ENCODE results near the gene TRIP6.

The TRIP6 gene

GRCh38 chr7:100880645-100881044, 13.5 kb downstream of the TRIP6 start:
- Histone ChIP-seq H3K9me3 (ENCODE audit: control insufficient read depth, insufficient read depth, low read length) (no peaks in the 10 kb centered on the region), H3K4me3 (ENCODE audit: low read depth, low read length) (no peak overlapping the region), H3K27me3 (ENCODE audit: control insufficient read depth, insufficient read depth, low read length) (no peaks in the 10 kb centered on the region), H3K9ac (ENCODE audit: low read depth, low read length) (no peak overlapping the region), H3K36me3 (ENCODE audit: control insufficient read depth, insufficient read depth, low read length) (peaks cover 56% of the 10 kb centered on the region), H3K4me1 (ENCODE audit: control insufficient read depth, insufficient read depth, low read length) (peaks cover 3% of the 10 kb centered on the region)

- Histone ChIP-seq H3K9ac (ENCODE audit: low read depth, low read length) (no peak overlapping the region), H3K36me3 (ENCODE audit: control insufficient read depth, insufficient read depth, low read length) (peaks cover 61% of the 10 kb centered on the region), H3K9me3 (ENCODE audit: control insufficient read depth, insufficient read depth, low read length) (no peaks in the 10 kb centered on the region), H3K4me1 (ENCODE audit: control insufficient read depth, insufficient read depth, low read length) (peaks cover 3% of the 10 kb centered on the region), H3K27me3 (ENCODE audit: control insufficient read depth, insufficient read depth, low read length) (no peaks in the 10 kb centered on the region), H3K4me3 (ENCODE audit: low read depth, low read length) (no peak overlapping the region)
Measured at GRCh38 chr7:100881136-100881535, 13.9 kb downstream of the TRIP6 start.

- no peaks in the 10 kb centered on the region for H3K9me3 ChIP-seq (ENCODE audit: control insufficient read depth, insufficient read depth, low read length)
- no peaks in the 10 kb centered on the region for H3K27me3 ChIP-seq (ENCODE audit: control insufficient read depth, insufficient read depth, low read length)
- H3K36me3 ChIP-seq (ENCODE audit: control insufficient read depth, insufficient read depth, low read length), result peaks cover 65% of the 10 kb centered on the region
- no peak overlapping the region for H3K4me3 ChIP-seq (ENCODE audit: low read depth, low read length)
- H3K4me1 ChIP-seq (ENCODE audit: control insufficient read depth, insufficient read depth, low read length), result peaks cover under 1% of the 10 kb centered on the region
- no peak overlapping the region for H3K9ac ChIP-seq (ENCODE audit: low read depth, low read length)
Measured at GRCh38 chr7:100882201-100882600, 15.0 kb downstream of the TRIP6 start.

GRCh38 chr7:100882785-100883526, 15.8 kb downstream of the TRIP6 start:
- H3K4me3 ChIP-seq (ENCODE audit: low read depth, low read length), result no peak overlapping the region
- H3K27me3 ChIP-seq (ENCODE audit: control insufficient read depth, insufficient read depth, low read length), result no peaks in the 10 kb centered on the region
- H3K36me3 ChIP-seq (ENCODE audit: control insufficient read depth, insufficient read depth, low read length), result peaks cover 71% of the 10 kb centered on the region
- H3K9me3 ChIP-seq (ENCODE audit: control insufficient read depth, insufficient read depth, low read length), result no peaks in the 10 kb centered on the region
- H3K9ac ChIP-seq (ENCODE audit: low read depth, low read length), result peak overlapping the region; percentile 8
- H3K4me1 ChIP-seq (ENCODE audit: control insufficient read depth, insufficient read depth, low read length), result peaks cover 2% of the 10 kb centered on the region

GRCh38 chr7:100884736-100885439, 17.7 kb downstream of the TRIP6 start:
- H3K9me3 ChIP-seq (ENCODE audit: control insufficient read depth, insufficient read depth, low read length), result no peaks in the 10 kb centered on the region
- H3K4me3 ChIP-seq (ENCODE audit: low read depth, low read length), result no peak overlapping the region
- H3K27me3 ChIP-seq (ENCODE audit: control insufficient read depth, insufficient read depth, low read length), result no peaks in the 10 kb centered on the region
- no peak overlapping the region for H3K9ac ChIP-seq (ENCODE audit: low read depth, low read length)
- peaks cover 80% of the 10 kb centered on the region for H3K36me3 ChIP-seq (ENCODE audit: control insufficient read depth, insufficient read depth, low read length)
- peaks cover 10% of the 10 kb centered on the region for H3K4me1 ChIP-seq (ENCODE audit: control insufficient read depth, insufficient read depth, low read length)

- Histone ChIP-seq H3K27me3 (ENCODE audit: control insufficient read depth, insufficient read depth, low read length) (no peaks in the 10 kb centered on the region), H3K4me3 (ENCODE audit: low read depth, low read length) (no peak overlapping the region), H3K9ac (ENCODE audit: low read depth, low read length) (no peak overlapping the region), H3K36me3 (ENCODE audit: control insufficient read depth, insufficient read depth, low read length) (peaks cover 78% of the 10 kb centered on the region), H3K9me3 (ENCODE audit: control insufficient read depth, insufficient read depth, low read length) (no peaks in the 10 kb centered on the region), H3K4me1 (ENCODE audit: control insufficient read depth, insufficient read depth, low read length) (peaks cover 10% of the 10 kb centered on the region)
Measured at GRCh38 chr7:100885440-100886141, 18.4 kb downstream of the TRIP6 start.

GRCh38 chr7:100886142-100886935, 19.2 kb downstream of the TRIP6 start:
- Histone ChIP-seq H3K36me3 (ENCODE audit: control insufficient read depth, insufficient read depth, low read length) (peaks cover 73% of the 10 kb centered on the region), H3K9me3 (ENCODE audit: control insufficient read depth, insufficient read depth, low read length) (no peaks in the 10 kb centered on the region), H3K4me1 (ENCODE audit: control insufficient read depth, insufficient read depth, low read length) (peaks cover 11% of the 10 kb centered on the region), H3K9ac (ENCODE audit: low read depth, low read length) (no peak overlapping the region), H3K27me3 (ENCODE audit: control insufficient read depth, insufficient read depth, low read length) (no peaks in the 10 kb centered on the region), H3K4me3 (ENCODE audit: low read depth, low read length) (no peak overlapping the region)

- no peaks in the 10 kb centered on the region for H3K9me3 ChIP-seq (ENCODE audit: control insufficient read depth, insufficient read depth, low read length)
Measured at GRCh38 chr7:100886936-100887515, 19.8 kb downstream of the TRIP6 start.

GRCh38 chr7:100887516-100888290, 20.5 kb downstream of the TRIP6 start:
- Histone ChIP-seq H3K4me3 (ENCODE audit: low read depth, low read length) (peak overlapping the region; percentile 80), H3K36me3 (ENCODE audit: control insufficient read depth, insufficient read depth, low read length) (peaks cover 64% of the 10 kb centered on the region), H3K9me3 (ENCODE audit: control insufficient read depth, insufficient read depth, low read length) (no peaks in the 10 kb centered on the region), H3K4me1 (ENCODE audit: control insufficient read depth, insufficient read depth, low read length) (peaks cover 14% of the 10 kb centered on the region), H3K9ac (ENCODE audit: low read depth, low read length) (no peak overlapping the region), H3K27me3 (ENCODE audit: control insufficient read depth, insufficient read depth, low read length) (no peaks in the 10 kb centered on the region)

More at GRCh38 chr7:100886936-100887515, 19.8 kb downstream of the TRIP6 start:
- H3K36me3 ChIP-seq (ENCODE audit: control insufficient read depth, insufficient read depth, low read length), result peaks cover 66% of the 10 kb centered on the region
- H3K9ac ChIP-seq (ENCODE audit: low read depth, low read length), result no peak overlapping the region
- no peak overlapping the region for H3K4me3 ChIP-seq (ENCODE audit: low read depth, low read length)
- no peaks in the 10 kb centered on the region for H3K27me3 ChIP-seq (ENCODE audit: control insufficient read depth, insufficient read depth, low read length)
- peaks cover 14% of the 10 kb centered on the region for H3K4me1 ChIP-seq (ENCODE audit: control insufficient read depth, insufficient read depth, low read length)

- no peaks in the 10 kb centered on the region for H3K27me3 ChIP-seq (ENCODE audit: control insufficient read depth, insufficient read depth, low read length)
- peak overlapping the region; percentile 80 for H3K4me3 ChIP-seq (ENCODE audit: low read depth, low read length)
- no peaks in the 10 kb centered on the region for H3K9me3 ChIP-seq (ENCODE audit: control insufficient read depth, insufficient read depth, low read length)
- peaks cover 57% of the 10 kb centered on the region for H3K36me3 ChIP-seq (ENCODE audit: control insufficient read depth, insufficient read depth, low read length)
- peaks cover 14% of the 10 kb centered on the region for H3K4me1 ChIP-seq (ENCODE audit: control insufficient read depth, insufficient read depth, low read length)
- H3K9ac ChIP-seq (ENCODE audit: low read depth, low read length), result peak overlapping the region; percentile 91
Measured at GRCh38 chr7:100888291-100888987, 21.3 kb downstream of the TRIP6 start.

Data from iPS-15b (cell line).